ENCODE results near the gene LARGE1.

GRCh38 chr22:33565580-33565995 lies 354.7 kb downstream of the LARGE1 start:
- TF ChIP-seq CTCF (IDR thresholded peaks at IDR 0.05) (no peak), POLR2A (IDR thresholded peaks at IDR 0.05) (no peak), POLR2AphosphoS5 (IDR thresholded peaks at IDR 0.05; ENCODE audit: insufficient read depth in 1 of 2, low read depth in 1 of 2) (no peak)
